GM19193 (cell line): ENCODE results near the gene FOXN3.

Experiments
- POLR2A ChIP-seq: IDR thresholded peaks from 4 replicates; pipeline ENCODE4 v1.6.1; 2011; ENCODE audit not compliant: insufficient read depth, insufficient read length; ENCODE audit errors: extremely low read depth

The FOXN3 gene

GRCh38 chr14:89387922-89388685 lies 28.9 kb downstream of the FOXN3 start:
- no peak for TF ChIP-seq POLR2A

GRCh38 chr14:89386212-89386886 lies 30.7 kb downstream of the FOXN3 start:
- no peak for TF ChIP-seq POLR2A

- TF ChIP-seq POLR2A: no peak
Observed at GRCh38 chr14:89384636-89385035, 32.4 kb downstream of the FOXN3 start.

- no peak for TF ChIP-seq POLR2A
Observed at GRCh38 chr14:89384023-89384422, 33.0 kb downstream of the FOXN3 start.

GRCh38 chr14:89382901-89383845 lies 33.9 kb downstream of the FOXN3 start:
- TF ChIP-seq POLR2A: no peak

- TF ChIP-seq POLR2A: no peak
Observed at GRCh38 chr14:89382487-89382886, 34.5 kb downstream of the FOXN3 start.

GRCh38 chr14:89379891-89380820 lies 36.9 kb downstream of the FOXN3 start:
- no peak for TF ChIP-seq POLR2A

- TF ChIP-seq POLR2A: no peak
Observed at GRCh38 chr14:89379006-89379405, 38.0 kb downstream of the FOXN3 start.

GRCh38 chr14:89378119-89378518 lies 38.9 kb downstream of the FOXN3 start:
- TF ChIP-seq POLR2A: no peak

GRCh38 chr14:89377544-89377943 lies 39.5 kb downstream of the FOXN3 start:
- TF ChIP-seq POLR2A: no peak

GRCh38 chr14:89374908-89375307 lies 42.1 kb downstream of the FOXN3 start:
- TF ChIP-seq POLR2A: no peak

- no peak for TF ChIP-seq POLR2A
Observed at GRCh38 chr14:89373185-89373584, 43.8 kb downstream of the FOXN3 start.

GRCh38 chr14:89372512-89372883 lies 44.5 kb downstream of the FOXN3 start:
- no peak for TF ChIP-seq POLR2A

GRCh38 chr14:89371585-89372511 lies 45.2 kb downstream of the FOXN3 start:
- no peak for TF ChIP-seq POLR2A

GRCh38 chr14:89370781-89371180 lies 46.3 kb downstream of the FOXN3 start:
- TF ChIP-seq POLR2A: no peak
